C4-2B (cell line): ENCODE results near the gene BTBD3.

Experiments
- CTCF ChIP-seq: fragments of 450-650 bp; conservative IDR thresholded peaks from 2 replicates; pipeline ENCODE4 v1.5.1; 2017; ENCODE audit warnings: mild to moderate bottlenecking
- ZFX ChIP-seq: fragments of 450-650 bp; IDR thresholded peaks from 2 replicates; pipeline ENCODE4 v1.6.1; 2017

- TF ChIP-seq CTCF: no peak
- no peak for TF ChIP-seq ZFX
Observed at GRCh38 chr20:11929947-11930346, 12.3 kb downstream of the BTBD3 start.
